GM18498 (cell line): ENCODE results near the gene ZSWIM5.
A peak's percentile ranks its signal among the peaks of the same experiment; 100 is the strongest.
"Not testable (repeated sequence)": the region's sequence is repeated elsewhere in the genome, so short reads cannot be mapped to it uniquely, and the experiment has no call there.

Experiments
- ATAC-seq: cut with Tn5 transposase; IDR thresholded peaks from one replicate; pipeline ENCODE4 v1.9.1; 2021; ENCODE audit warnings: mild to moderate bottlenecking, moderate library complexity; ENCODE audit not compliant: unreplicated experiment

Gene ZSWIM5

DNA sequence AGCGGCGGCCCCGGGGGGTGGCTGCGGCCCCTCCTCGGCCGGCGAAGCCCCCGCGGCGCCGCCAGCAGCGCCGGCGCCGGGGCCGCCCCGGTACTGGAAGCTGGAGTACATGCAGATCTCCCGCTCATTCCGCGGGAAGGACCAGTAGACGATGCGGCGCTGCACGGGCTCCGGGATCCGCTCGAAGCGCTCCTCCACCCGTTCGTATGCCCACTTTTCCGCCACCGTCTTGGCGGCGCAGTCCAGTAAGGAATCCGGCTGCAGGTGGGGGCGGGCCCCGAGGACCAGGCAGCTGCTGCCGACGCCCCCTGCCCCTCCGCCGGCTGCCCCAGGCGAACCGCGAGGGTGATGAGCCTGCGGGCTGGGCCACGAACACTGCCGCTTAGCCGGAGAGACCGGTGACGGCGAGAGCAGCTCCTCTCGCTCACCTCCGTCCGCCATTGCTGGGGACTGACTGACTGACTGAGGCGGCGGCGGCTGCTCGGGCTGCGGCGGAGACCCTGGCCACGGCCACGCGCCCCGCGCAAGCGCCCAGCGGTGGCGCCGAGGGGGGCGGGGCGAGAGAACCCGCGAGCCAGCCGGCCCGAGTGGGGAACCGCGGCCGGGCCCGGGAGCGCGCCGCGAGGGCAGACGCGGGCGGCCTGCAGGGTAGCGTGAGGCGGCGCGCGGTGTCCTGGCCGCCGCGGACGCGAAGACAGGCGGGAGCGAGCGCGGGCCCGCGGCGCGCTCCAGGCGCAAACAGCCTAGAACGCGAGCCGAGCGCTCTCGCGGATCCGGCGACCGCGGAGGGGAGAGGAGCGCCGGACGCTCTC lies at the start of gene ZSWIM5:
Gene ZSWIM5, minus strand, starts transcription at position 696 of the 812 bp plus-strand sequence. Its CDS starts 255 bp downstream, at position 441.
- peak; percentile 81 for ATAC-seq

DNA sequence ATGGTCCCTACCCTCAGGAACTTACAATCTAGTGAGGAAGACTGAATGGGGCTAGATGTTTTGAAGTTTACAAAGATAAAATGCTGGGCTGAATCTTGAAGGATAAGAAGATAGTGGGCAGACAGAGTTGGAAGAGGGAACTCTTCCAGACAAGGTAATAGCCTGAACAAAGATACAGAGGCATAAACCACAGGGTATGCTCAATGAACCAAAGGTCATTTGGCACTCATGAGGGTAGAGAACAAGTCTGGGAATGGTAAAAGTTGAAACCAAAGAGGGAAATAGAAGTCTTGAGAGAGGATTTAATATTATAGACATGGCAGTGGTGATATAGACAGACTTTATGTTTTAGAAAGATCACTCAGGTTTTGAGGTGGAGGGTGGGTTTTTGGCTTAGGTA lies 48.1 kb upstream of the ZSWIM5 start:
- ATAC-seq, result no peak

DNA sequence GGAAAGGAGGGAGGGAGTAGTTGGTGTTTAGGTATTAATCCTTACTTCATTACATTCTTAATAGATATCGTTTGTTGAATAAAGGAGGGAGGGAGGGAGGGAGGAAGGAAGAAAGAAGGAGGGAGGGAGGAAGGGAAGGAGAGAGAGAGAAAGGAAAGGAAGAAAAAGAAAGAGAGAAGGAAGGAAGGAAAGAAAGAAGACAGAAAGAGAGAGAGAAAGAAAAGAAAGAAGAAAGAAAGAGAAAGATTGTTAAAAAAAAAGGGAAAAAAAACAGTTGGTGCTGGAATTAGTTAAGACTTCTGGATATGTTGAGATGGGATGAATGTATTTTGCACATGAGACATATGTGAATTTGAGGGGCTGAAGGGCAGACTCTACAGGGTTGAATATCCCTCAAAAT lies 44.1 kb upstream of the ZSWIM5 start:
- no peak for ATAC-seq

DNA sequence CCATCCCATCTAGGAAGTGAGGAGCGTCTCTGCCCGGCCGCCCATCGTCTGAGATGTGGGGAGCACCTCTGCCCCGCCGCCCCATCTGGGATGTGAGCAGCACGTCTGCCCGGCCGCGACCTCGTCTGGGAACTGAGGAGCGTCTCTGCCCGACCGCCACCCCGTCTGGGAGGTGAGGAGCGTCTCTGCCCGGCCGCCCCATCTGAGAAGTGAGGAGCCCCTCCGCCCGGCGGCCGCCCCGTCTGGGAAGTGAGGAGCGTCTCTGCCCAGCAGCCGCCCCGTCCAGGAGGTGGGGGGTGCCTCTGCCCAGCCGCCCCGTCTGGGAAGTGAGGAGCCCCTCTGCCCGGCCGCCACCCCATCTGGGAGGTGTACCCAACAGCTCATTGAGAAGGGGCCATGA lies 41.6 kb upstream of the ZSWIM5 start:
- not testable (repeated sequence) for ATAC-seq

DNA sequence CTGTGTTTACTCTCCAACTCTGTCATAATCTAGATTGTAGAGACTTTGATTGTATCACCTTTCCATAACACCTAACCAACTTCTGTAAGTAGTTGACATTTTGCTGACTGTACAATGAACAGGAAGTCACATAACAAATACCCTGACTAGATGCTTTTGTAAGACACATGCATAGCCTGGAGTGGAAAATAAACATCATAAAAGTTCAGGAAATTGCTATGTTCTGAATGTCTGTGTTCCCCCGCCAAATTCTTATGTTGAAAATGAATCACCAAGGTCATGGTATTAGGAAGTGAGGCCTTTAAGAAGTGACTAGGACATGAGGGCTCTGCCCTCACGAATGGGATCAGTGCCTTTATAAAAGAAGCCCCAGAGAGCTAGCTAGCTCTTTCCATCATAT lies 40.4 kb upstream of the ZSWIM5 start:
- no peak for ATAC-seq

DNA sequence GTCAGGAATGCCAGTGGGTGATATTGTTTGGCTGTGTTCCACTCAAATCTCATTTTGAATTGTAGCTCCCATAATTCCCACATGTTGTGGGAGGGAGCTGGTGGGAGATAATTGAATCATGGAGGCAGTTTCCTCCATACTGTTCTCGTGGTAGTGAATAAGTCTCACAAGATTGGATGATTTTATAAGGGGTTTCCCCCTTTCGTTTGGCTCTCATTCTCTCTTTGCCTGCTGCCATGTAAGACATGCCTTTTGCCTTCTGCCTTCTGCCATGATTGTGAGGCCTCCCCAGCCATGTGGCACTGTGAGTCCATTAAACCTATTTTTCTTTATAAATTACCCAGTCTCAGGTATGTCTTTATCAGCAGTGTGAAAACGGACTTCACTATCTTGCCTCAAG lies 40.0 kb upstream of the ZSWIM5 start:
- not testable (repeated sequence) for ATAC-seq

DNA sequence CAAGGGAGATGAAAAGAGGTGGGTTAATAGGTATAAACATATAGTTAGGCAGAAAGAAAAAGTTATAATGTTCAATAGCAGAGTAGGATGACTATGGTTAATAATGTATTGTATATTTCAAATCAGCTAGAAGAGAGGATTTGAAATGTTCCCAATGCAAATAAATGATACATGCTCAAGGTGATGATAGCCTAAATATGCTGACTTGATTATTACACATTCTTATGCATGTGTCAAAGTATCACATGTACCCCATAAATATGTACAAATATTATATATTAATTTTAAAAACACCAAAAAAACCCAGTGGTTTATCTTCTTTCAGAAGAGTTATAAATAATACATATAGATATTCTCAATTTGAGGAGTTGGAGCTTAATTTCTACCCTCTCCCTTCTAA lies 38.3 kb upstream of the ZSWIM5 start:
- ATAC-seq, result no peak

DNA sequence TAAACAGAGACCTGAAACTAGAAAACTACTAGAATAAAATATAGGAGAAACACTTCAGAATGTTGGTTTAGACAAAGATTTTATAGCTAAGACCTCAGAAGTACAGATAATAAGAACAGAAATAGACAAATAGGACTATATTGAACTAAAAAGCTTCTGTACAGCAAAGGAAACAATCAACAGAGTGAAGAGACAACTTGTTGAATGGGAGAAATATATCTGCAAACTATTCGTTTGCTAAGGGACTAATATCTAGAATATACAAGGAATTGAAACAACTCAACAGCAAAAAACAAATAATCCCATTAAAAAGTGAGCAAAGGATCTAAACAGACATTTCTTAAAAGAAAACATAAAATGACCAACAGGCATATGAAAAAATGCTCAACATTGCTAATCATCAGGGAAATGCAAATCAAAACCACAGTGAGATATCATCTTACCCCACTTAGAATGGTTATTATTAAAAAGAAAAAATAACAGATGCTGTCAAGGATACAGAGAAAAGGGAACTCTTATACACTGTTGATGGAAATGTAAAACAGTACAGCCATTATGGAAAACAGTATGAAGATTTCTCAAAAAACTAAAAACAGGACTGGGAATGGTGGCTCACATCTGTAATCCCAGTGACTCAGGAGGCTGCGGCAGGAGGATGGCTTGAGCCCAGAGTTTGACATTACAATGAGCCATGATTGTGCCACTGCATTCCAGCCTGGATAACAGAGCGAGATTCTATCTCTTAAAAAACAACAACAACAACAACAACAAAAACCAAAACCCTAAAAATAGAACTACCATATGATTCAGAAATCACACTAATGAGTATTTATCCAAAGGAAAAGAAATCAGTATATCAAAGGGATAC lies 37.3 kb upstream of the ZSWIM5 start:
- no peak for ATAC-seq

DNA sequence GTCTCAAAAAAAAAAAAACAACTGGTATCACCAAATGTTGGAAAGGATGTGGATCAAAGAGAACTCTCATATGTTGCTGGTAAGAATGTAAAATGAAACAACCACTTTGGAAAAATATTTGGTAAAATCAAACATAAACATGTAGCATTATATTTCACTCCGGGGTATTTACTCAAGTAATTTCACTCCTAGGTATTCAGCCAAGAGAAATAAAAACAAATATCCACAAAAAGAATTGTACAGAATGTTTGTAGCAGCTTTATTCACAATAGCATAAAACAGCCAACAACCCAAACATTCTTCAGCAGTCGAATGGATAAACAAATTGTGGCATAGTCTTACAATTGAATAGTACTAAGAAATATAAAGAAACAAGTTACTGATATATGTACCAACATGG lies 32.4 kb upstream of the ZSWIM5 start:
- ATAC-seq, result no peak

DNA sequence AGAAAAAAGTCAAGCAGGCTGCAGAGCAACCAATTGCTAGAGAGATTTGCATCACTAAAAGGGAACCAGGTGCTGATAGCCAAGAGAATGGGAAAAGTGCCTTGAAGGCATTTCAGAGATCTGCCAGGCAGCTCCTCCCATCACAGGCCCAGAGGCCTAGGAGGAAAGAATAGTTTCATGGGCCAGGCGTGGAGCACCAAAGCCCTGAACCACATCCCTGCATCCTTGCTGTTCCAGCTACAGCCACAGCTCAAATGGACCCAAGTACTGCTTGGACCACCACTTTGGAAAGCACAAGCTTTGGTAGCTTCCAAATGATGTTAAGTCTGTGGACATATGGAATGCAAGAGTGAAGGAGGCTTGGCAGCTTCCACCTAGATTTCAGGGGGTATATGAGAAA lies 29.7 kb upstream of the ZSWIM5 start:
- no peak for ATAC-seq

DNA sequence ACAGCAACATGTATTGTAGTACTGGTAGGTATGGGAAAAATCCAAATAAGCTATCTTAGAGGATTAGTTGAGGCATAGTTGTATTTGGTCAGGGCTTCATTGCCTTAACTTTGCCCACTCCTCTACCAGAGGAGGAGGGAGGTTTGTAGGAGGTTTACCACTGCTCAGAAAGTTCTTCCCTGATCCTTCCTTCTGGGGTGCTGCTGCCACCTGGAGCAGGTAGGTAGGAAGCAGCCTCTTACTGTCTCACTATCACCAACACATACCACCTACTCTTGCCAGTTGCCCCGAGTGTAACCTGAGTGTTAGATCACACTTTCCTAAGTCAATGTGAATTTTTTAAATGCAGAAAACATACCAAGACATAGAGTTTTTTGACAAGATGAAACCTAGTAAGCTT lies 24.1 kb upstream of the ZSWIM5 start:
- no peak for ATAC-seq

DNA sequence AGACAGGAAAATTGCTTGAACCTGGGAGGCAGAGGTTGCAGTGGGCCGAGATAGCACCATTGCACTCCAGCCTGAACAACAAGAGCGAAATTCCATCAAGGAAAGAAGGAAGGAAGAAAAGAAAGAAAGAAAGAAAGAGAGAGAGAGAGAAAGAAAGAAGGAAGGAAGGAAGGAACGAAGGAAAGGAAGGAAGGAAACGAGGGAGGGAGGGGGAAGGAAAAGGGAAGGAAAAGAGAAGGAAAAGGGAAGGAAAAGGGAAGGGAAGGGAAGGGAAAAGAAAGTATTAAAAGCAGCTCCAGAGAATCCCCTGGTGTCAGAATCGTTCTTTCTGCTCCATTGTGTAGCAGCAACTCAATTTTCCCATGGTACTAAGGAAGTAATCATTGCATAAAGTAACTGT lies 19.2 kb upstream of the ZSWIM5 start:
- no peak for ATAC-seq

DNA sequence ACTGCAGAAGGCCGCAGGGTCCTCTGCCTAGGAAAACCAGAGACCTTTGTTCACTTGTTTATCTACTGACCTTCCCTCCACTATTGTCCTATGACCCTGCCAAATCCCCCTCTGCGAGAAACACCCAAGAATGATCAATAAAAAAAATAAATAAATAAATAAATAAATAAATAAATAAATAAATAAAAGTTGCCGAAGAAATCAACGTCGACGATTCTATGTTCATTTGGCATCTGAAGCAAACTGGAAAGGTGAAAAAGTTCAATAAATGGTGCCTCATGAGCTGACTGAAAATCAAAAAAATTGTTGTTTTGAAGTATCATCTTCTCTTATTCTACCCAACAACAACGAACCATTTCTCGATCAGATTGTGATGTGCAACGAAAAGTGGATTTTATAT lies 17.3 kb upstream of the ZSWIM5 start:
- not testable (repeated sequence) for ATAC-seq

DNA sequence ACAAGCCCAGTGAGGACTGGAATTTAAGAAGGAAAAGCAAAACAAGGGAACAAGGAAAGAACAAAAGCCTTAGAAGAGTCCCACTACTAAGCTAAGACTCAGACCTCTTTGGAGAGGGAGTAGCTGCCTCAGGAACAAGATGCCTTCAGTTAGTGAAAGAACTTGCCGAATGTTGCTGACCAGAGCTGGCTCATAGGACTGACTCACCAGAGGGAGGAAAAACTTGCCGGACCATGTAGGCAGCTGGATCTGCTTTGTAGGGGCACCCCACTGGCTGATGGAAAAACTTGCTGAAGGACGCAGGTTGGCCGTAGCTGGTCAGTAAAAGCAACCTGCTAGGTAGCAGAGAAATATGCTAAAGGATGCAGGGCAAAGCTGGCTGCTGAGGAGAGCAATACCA lies 15.3 kb upstream of the ZSWIM5 start:
- ATAC-seq, result no peak

DNA sequence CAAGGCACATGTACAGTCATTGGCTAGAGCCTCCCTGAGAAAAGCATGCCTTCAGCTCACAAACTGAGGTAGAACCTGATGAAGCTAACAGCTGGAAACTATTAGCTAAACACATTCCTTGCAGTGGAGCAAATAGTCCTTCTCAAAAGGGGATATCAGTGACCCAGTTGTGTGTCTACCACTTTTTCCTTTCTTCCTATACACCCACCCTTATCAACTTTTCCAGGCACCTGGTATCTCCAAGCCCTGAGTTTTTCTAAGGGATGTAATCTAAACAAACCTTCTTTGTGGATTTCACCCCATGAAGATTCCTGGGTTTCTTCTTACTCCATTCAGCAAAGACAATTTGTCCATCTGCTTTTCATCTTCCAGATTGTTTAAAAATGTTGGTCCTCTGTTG lies 10.5 kb upstream of the ZSWIM5 start:
- ATAC-seq, result no peak

DNA sequence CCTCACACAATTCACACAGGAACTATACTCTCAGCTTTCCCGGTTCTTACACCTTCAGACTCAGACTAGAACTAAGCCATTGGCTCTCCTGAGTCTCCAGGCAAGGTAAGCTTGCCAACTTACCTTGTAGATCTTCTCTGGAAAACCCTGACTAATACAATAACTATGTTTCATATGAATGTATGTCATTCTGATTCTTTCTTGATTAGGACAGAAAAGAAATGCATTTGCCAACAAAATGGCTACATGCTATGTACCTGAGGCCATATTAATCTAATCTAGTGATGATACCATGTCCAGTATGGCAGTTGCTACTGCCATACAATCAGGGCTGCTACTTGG lies 9.8 kb upstream of the ZSWIM5 start:
- no peak for ATAC-seq

DNA sequence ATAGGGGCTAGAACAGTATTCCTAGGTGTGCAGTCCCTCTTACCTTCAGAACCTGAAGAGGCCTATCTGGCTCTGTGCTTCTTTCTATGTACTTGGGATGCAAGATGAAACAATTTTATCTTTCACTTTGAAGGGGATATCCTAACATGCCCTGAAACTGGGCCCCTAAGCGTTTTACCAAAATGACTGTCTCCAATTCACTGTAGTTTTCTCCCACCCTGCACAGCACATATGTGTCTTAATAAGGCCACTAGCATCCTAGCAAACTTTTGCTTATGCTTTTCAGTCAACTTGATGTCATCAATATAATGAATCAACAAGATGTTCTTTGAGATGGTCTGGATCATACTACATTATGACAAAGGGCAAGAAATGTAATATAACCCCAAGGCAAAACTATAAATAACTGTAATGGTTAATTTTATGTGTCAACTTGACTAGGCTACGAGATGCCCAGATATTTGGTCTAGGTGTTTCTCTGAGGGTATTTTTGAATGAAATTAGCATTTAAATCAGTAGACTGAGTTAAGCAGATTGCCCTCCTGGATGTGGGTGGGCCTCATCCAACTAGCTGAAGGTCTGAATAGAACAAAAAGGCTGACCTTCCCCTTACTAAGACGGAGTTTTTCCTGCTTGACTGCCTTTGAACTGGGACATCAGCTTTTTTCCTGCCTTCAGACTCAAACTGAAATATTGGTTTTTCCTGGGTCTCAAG lies 9.2 kb upstream of the ZSWIM5 start:
- ATAC-seq, result no peak

DNA sequence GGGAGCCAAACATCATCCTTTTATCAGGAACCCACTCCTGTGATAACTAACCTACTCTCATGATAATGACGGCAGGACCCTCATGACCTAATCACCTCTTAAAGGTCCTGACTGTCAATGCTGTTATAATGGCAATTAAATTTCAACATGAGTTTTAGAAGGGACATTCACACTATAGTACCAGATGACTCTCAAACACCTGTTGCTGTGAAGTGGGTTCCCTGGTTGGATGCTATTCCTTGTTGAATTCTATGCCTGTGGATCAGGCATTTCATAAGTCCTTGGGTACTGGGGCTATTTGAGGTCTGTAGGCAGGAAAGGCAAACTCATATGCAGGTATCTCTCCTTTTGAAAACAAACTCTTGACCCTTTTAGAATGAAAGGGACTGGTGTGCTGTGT lies 7.5 kb upstream of the ZSWIM5 start:
- ATAC-seq, result no peak

DNA sequence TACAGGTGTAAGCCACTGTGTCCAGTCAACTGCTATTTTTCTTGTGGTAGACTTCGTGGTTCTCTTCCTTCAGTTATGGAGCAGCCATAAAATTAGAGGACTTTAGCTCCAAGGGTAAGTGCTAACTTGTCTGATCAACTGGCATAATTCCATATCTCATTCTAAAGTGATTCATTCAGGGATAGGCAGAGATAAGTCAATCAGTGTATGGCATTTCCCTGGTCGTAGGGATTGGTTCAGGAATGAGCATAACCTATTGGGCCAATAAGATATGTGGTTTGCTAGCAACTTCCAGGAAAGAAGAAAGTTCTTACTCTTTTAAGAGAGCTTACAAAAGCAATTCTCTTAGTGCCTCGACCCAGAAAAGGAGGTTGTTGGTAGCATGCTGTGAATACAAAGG lies 4.7 kb upstream of the ZSWIM5 start:
- no peak for ATAC-seq

DNA sequence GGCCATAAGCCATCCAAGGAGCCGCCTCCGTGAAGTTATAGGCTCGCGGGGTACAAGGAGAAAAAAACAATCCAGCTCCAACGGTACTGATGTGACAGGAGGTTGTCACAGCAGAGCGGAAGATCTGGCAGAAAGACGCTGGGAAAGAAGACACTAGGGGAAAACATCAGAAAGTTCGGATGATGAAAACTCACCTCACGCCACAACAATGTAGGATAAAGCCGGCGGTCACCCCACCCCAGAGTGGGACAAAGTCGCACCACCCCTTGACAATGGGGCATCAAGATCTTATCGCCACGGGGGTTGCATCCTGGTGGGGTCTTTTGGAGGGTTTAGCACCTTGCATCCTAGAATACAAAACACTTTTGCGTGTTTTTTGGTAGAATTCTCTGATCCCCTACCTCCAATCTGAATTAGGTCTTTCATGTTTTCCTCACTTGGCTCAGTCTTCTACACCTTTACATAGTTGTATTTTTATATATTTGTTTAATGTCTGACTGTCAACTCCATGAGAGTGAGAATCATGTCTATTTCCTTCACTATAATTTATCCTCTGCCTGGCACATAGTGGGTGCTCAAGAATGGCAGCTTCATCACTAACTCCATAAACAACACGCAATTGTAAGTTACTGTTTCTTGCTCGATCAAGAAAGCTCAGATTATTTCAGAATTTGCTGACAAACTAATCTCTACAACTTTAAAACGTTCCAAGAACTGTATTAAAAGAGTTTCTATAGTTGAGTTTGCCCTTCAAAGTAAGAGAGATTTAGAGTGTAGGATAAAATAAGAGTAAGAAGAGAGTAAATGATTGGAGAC lies 611 bp upstream of the ZSWIM5 start:
- no peak for ATAC-seq
